Activated CD4-positive, alpha-beta T cell treated with anti-CD3 and anti-CD28 coated beads for 48 hours (primary cell): Measurements from ENCODE around the gene NIPSNAP2.

Experiments
- DNase-seq: peaks from one replicate; pipeline ENCODE4 v3.0.0-alpha.2; 2020

The NIPSNAP2 gene

DNA sequence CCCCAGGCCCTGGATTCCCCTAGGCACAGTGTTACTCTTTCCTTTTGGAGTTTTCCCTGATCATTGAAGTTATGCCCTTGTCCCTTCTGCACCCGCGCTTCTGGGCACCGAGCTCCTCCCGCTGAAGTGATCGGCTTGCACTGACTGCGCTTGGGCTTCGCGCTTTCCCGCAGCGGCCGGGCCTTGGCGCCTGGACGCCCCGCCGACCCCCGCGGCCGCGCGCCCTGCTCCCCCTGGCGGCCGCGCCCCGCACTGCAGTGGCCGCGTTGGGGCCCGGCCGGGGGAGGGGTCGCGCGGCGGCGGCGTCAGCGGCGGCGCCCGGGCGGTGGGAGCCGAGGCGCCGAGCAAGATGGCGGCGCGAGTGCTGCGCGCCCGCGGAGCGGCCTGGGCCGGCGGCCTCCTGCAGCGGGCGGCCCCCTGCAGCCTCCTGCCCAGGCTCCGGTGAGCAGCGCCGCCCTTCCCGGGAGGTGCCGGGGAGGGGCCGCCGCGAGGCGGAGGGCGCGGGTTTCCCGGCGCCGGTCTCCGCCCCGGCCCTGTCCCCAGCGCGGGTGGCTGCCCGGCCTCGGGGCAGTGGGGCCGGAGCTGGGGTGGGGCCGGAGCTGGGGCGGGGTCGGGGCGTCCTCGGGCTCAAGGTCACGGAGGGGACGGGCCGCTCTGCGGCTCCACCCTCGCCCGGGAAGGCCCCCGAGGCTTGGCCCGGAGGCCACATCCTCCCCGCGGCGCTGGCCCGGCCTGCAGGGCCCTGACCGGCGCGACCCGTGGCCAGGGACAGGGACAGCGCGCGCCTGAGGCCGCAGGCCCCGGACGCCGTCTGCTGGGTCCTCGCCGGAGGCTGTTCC is at the start of gene NIPSNAP2:
NIPSNAP2 (plus strand) TSS at position 325 of the 839 bp plus-strand sequence; CDS start at position 350, 25 bp downstream.
- peak; percentile 71 for DNase-seq

- no peak for DNase-seq
Measured at GRCh38 chr7:55917771-55918170, 46.6 kb upstream of the NIPSNAP2 start.

GRCh38 chr7:55928006-55928767 is 36.2 kb upstream of the NIPSNAP2 start:
- no peak for DNase-seq

DNA sequence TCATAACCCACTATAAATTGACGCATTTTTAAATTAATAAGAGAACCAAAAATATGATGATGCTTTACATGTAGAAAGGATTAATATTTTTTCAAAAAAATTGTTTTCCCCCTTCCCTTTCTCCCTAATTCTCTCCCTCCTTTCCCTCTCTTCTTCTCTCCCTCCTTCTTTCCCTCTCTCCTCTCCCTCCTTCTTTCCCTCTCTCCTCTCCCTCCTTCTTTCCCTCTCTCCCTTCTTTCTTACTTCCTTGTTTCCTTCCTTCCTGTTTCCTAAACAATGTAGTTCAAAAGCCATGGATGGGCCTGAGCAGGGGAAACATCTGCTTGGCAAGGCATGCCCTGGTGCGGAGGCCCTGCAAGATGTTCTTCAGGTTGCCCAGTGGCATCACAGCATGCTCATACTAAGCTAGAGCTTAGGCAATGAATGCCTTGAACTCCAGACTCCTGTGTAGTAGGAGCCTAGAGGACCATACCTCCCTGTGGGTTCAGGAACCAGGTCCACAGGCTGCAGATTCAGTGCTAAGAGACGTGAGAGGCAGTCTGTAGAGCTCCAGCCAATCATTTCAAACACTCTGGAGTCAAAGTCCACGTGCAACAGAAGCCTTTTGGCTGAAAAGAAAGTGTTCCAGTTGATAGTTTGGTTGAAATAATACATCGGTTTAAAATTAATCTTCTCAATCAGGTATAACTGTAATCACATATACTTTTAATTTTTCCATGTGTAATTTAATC is 32.8 kb upstream of the NIPSNAP2 start:
- no peak for DNase-seq

- no peak for DNase-seq
Measured at GRCh38 chr7:55939514-55940123, 24.8 kb upstream of the NIPSNAP2 start.

DNA sequence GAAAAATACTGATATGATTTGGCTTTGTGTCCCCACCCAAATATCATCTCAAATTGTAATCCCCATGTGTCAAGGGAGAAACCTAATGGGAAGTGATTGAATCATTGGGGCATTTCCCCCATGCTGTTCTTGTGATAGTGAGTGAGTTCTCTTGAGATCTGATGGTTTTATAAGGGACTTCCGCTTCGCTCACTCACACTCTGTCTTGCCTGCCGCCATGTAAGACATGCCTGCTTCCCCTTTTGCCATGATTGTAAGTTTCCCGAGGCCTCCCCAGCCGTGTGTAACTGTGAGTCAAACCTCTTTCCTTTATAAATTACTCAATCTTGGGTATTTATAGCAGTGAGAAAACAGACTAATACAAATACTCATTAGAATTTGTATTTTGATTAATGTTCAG is 17.8 kb upstream of the NIPSNAP2 start:
- DNase-seq = no peak

GRCh38 chr7:55951637-55952351 is 12.6 kb upstream of the NIPSNAP2 start, which contains the start of gene MRPS17:
TSS of gene MRPS17 (plus strand) at chr7:55951877. CDS start at chr7:55953196, 1,319 bp downstream.
- peak; percentile 96 for DNase-seq

DNA sequence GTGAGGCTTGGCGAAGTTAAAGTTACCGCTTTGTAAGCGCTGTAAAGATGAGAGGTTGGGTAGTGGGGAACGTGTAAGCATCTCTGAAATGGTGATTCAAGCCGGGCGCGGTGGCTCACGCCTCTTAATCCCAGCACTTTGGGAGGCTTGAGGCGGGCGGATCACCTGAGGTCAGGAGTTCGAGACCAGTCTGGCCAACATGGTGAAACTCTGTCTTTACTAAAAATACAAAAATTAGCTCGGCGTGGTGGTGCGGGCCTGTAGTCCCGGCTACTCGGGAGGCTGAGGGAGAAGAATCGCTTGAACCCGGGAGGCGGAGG is 12.1 kb upstream of the NIPSNAP2 start:
- peak; percentile 32 for DNase-seq

GRCh38 chr7:55953707-55954475 is 10.5 kb upstream of the NIPSNAP2 start:
- DNase-seq = no peak

DNA sequence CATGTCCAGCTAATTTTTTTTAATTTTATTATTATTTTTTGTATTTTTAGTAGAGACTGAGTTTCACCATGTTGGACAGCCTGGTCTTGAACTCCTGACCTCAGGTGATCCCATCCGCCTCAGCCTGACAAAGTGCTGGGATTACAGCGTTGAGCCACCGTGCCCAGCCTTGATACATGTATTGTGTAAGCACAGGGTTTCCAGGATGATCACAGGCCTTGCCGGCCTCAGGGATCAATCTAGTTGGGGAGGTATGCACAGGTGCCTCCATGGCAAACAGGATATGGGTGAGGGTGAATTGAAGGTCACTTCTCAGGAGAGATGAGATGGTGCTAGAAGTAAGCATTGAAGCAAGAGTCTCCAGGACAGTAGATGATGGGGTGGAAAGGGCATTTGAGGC is 7.2 kb upstream of the NIPSNAP2 start:
- DNase-seq = no peak

GRCh38 chr7:55962014-55962413 is 2.4 kb upstream of the NIPSNAP2 start:
- DNase-seq = no peak

GRCh38 chr7:55963584-55964168 is 709 bp upstream of the NIPSNAP2 start:
- DNase-seq = no peak

DNA sequence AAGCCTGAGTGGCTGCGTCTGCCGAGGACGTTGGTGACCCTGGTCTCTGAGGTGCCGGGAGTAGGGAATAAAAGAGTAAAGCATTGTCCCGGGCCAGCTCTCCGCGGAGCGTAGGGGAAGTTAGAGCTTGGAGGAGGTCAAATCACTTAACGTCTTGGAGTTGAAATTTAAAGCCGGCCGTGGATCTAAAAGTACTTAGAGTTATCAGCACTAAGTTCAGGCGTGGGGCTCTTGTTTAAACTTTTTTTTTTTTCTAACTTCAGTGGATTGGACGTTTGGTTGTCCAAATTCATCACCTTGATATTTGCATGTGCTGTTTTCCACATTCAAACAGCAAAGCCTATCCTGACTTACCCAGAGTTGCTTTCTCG is 700 bp downstream of the NIPSNAP2 start:
- peak; percentile 40 for DNase-seq

DNA sequence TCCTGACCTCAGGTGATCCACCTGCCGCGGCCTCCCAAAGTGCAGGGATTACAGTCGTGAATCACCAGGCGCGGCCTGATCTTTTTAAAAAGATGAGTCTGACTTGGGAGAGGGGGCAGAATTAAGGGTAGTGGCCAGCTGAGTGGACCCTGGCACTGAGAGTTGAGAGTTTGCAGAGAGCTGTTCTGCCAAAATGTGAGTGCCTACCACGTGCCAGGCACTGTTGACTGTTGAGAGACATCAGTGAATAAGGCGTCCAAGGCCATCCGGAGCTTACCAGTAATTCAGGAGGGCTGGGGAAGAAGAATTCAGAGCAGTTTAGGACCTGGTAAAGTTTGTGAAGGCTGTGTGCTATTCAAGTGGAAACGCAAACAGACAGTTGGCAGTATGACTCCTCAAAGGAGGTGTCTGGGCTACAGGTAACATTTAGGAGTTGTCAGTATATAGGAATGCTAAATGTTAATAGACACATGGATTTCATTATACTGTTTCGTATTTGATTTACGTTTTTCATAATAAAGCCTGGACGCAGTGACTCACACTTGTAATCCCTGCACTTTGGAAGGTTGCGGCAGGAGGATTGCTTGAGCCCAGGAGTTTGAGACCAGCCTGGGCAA is 1.5 kb downstream of the NIPSNAP2 start:
- DNase-seq = no peak

GRCh38 chr7:55966851-55967250 is 2.5 kb downstream of the NIPSNAP2 start:
- DNase-seq = no peak

DNA sequence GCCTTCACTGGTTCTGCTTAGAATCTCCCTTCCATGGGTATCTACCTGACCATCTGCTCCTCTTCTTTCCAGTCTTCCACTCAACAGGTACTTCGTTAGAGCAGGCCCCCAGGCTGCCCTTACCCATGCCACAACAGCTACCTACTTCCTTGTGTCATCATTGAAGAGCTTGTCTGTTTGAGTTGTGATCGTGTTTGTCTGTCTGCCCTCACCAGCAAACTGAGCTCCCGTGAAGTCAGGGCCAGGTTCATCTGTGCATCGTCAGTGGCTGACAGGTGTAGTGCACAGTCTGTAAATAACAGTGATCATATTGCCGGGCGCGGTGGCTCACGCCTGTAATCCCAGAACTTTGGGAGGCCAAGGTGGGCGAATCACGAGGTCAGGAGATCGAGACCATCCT is 5.0 kb downstream of the NIPSNAP2 start:
- no peak for DNase-seq

DNA sequence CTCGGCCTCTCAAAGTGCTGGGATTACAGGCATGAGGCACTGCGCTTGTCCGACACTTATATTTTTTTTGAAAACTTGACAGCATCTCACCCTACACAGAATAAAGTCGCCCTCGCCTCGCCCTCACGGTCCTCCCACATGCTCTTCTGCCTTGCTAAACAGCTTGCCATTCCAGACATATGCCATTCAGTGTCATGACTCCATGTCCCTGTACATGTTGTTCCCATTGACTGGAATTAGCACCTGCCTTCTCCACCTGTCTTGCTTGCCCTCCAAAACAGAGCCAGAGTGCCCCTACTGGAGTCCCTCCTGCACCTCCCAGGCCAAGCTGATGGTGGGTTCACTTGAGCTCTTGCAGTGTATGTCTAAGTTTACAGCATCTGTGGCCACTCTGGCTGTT is 6.2 kb downstream of the NIPSNAP2 start:
- DNase-seq = no peak

GRCh38 chr7:55970978-55971377 is 6.6 kb downstream of the NIPSNAP2 start:
- no peak for DNase-seq

GRCh38 chr7:55973747-55974250 is 9.4 kb downstream of the NIPSNAP2 start:
- DNase-seq = no peak

- DNase-seq = no peak
Measured at GRCh38 chr7:55975988-55976633, 11.7 kb downstream of the NIPSNAP2 start.
